ENCODE measurements around the gene CAPN14. TPM values are rescaled to one million over a fixed set of nuclear protein-coding genes. Genes with fewer than 3 reads are reported as not detected.

The CAPN14 gene
- total and polyA plus RNA-seq, 2 experiments from 2014 or later = 0.39 TPM; not detected in 1

DNA sequence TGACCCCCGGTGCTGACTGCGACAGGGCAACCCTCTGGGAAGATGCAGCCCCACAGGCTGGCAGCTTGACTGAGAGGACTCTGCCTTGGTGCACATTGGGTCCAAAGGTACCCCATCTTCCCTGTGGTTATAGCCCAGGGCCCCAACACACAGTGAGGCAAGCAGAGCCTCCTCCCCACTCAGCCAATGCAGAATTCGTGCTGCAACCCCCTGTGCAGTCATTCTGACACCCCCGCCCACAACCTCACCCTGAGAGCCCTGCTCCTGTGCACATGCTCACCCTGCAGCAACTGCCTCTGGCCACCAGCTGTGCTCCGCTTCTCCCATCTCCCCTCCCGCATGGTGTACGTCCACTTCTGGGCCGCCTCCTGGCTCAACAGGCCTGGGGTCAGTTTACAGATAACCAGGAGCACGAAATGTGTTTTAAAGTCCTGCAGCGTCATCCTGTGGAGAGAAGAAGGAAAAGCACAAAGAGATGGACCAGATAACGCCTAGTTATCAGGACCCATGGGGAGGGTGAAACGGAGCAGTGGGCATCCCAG lies 24.4 kb downstream of the CAPN14 start:
- H3K9me3 ChIP-seq (ENCODE audit: low read depth) = no peaks in the 10 kb centered on the region
- no peak overlapping the region for H3K4me3 ChIP-seq
- TF ChIP-seq, protein P1, sequence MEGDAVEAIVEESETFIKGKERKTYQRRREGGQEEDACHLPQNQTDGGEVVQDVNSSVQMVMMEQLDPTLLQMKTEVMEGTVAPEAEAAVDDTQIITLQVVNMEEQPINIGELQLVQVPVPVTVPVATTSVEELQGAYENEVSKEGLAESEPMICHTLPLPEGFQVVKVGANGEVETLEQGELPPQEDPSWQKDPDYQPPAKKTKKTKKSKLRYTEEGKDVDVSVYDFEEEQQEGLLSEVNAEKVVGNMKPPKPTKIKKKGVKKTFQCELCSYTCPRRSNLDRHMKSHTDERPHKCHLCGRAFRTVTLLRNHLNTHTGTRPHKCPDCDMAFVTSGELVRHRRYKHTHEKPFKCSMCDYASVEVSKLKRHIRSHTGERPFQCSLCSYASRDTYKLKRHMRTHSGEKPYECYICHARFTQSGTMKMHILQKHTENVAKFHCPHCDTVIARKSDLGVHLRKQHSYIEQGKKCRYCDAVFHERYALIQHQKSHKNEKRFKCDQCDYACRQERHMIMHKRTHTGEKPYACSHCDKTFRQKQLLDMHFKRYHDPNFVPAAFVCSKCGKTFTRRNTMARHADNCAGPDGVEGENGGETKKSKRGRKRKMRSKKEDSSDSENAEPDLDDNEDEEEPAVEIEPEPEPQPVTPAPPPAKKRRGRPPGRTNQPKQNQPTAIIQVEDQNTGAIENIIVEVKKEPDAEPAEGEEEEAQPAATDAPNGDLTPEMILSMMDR (IDR thresholded peaks at IDR 0.05; ENCODE audit: low read depth, low read length) = no peak
- DNase-seq (ENCODE audit: low read depth in 1 of 2, low spot score in 1 of 2) = peak in 1 of 2 donors; percentile 22
- no peaks in the 10 kb centered on the region for H3K27me3 ChIP-seq
- H3K4me1 ChIP-seq (ENCODE audit: low read depth) = no peaks in the 10 kb centered on the region
- H3K36me3 ChIP-seq = no peaks in the 10 kb centered on the region
- no peak overlapping the region for H3K27ac ChIP-seq

DNA sequence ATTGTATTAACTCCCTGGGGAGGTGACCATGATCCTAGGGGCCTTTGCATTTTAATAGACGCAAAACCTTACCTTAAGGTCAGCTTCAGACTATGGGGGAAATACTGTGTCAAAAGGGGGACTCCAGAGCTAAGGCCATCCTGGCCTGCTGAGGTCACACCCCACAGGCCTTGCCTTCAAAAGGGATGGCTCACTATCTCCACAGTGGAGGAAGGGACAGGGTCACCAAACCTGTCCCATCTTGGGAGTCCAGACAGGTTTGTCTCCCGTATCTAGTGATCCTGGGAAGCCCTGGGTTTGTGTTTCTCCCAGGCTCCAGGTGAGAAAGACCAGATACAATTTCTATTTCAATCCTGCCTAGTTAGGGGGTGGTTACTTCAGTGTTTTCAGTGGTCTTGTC lies 24.9 kb downstream of the CAPN14 start:
- no peak overlapping the region for H3K27ac ChIP-seq
- no peaks in the 10 kb centered on the region for H3K9me3 ChIP-seq (ENCODE audit: low read depth)
- no peak overlapping the region for H3K4me3 ChIP-seq
- TF ChIP-seq, protein P1 (IDR thresholded peaks at IDR 0.05; ENCODE audit: low read depth, low read length) = no peak
- DNase-seq (ENCODE audit: low read depth in 1 of 2, low spot score in 1 of 2) = no peak
- no peaks in the 10 kb centered on the region for H3K27me3 ChIP-seq
- no peaks in the 10 kb centered on the region for H3K4me1 ChIP-seq (ENCODE audit: low read depth)
- no peaks in the 10 kb centered on the region for H3K36me3 ChIP-seq

DNA sequence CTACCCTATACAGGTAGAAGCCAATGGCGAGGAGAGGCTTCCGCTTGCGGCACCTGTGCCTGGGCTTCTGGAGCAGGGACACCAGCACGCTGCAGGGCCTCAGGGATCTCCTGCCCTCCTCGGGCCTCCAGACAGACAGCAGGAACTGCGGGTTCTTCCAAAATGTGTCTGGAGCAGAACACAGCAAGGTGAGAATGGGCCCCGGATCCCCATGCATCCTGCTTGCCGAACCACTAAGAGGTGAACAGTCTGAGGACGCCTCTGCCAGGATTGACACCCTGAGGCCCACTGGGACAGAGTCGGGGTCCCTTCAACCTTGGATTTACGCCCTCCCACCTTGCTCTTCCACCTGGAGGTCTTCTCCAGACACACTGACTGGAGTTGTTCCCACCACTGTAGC lies 25.4 kb downstream of the CAPN14 start:
- no peaks in the 10 kb centered on the region for H3K27me3 ChIP-seq
- DNase-seq (ENCODE audit: low read depth in 1 of 2, low spot score in 1 of 2) = no peak
- H3K27ac ChIP-seq = no peak overlapping the region
- H3K36me3 ChIP-seq = no peaks in the 10 kb centered on the region
- no peaks in the 10 kb centered on the region for H3K4me1 ChIP-seq (ENCODE audit: low read depth)
- TF ChIP-seq, protein P1 (IDR thresholded peaks at IDR 0.05; ENCODE audit: low read depth, low read length) = no peak
- no peak overlapping the region for H3K4me3 ChIP-seq
- no peaks in the 10 kb centered on the region for H3K9me3 ChIP-seq (ENCODE audit: low read depth)

DNA sequence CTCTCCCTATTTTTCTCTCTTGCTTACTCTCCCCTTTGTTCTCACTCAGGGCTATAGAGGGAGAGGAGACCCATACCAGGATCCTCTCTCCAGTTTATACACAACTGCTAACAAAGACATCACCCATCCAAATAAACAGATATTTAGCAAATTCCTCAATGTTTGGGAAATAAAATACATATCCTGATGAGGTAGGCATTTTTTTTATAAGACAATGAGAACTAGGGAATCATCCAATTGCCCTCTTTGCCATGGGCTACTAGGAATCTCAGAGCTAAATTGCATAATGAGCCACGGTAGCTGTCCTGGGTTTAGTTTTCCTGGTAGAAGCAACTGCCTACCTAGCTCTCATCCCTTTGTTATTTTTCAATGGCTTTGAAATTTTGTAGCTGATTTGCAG lies 27.1 kb downstream of the CAPN14 start:
- TF ChIP-seq, protein P1 (IDR thresholded peaks at IDR 0.05; ENCODE audit: low read depth, low read length) = no peak
- Histone ChIP-seq H3K4me1 (ENCODE audit: low read depth) (no peaks in the 10 kb centered on the region), H3K9me3 (ENCODE audit: low read depth) (no peaks in the 10 kb centered on the region), H3K36me3 (no peaks in the 10 kb centered on the region), H3K27me3 (peaks cover 4% of the 10 kb centered on the region), H3K27ac (no peak overlapping the region), H3K4me3 (no peak overlapping the region)
- DNase-seq (ENCODE audit: low read depth in 1 of 2, low spot score in 1 of 2) = no peak

DNA sequence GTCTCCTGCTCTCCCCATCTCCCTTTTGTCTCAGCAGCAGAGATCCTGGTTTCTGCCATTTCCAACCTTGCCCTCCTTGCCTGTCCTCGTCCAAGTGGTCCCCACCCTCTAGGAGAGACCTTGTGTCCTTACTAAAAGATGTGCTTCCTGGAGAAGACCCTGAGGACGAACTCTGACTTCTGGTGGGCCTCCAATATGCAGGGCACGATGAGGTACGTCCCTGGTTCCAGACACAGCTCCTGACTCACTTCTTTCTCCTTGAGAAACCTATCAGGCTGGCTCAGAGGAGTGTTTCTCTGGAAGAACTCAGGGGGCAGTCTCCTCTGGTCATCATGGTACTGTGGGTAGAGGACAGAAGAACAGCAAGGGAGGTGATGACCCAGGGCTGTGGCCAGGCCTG lies 28.2 kb downstream of the CAPN14 start:
- Histone ChIP-seq H3K9me3 (ENCODE audit: low read depth) (no peaks in the 10 kb centered on the region), H3K4me3 (no peak overlapping the region), H3K27ac (no peak overlapping the region), H3K4me1 (ENCODE audit: low read depth) (no peaks in the 10 kb centered on the region), H3K36me3 (no peaks in the 10 kb centered on the region), H3K27me3 (peaks cover 9% of the 10 kb centered on the region)
- DNase-seq (ENCODE audit: low read depth in 1 of 2, low spot score in 1 of 2) = no peak
- TF ChIP-seq, protein P1 (IDR thresholded peaks at IDR 0.05; ENCODE audit: low read depth, low read length) = no peak
